ENCODE results near the gene HACD4. TPM values are rescaled to one million over a fixed set of nuclear protein-coding genes. Genes with fewer than 3 reads are reported as not detected.

The HACD4 gene
- total and polyA plus RNA-seq, 8 donors: 0.09 to 1.7 (median 0.28) TPM

- 32 to 50% methylated on average over 2 of the region's 2 CpGs for WGBS, 2 donors
- ATAC-seq (no peak), DNase-seq (no peak), FAIRE-seq (no peak)
- no peaks in the 10 kb centered on the region for H3K27me3 ChIP-seq
- no peak for TF ChIP-seq CTCF (IDR thresholded peaks at IDR 0.05)
- H3K9me3 ChIP-seq: no peaks in the 10 kb centered on the region
- H3K4me1 ChIP-seq: no peaks in the 10 kb centered on the region
- H3K4me3 ChIP-seq: no peak overlapping the region
- no peak overlapping the region for H3K27ac ChIP-seq
- no peaks in the 10 kb centered on the region for H3K36me3 ChIP-seq
- intact Hi-C loops (cut with DNase I): no loop called here
Measured at GRCh38 chr9:21053851-21054250, 22.4 kb upstream of the HACD4 start.

- FAIRE-seq (no peak), DNase-seq (no peak), ATAC-seq (no peak)
- H3K9me3 ChIP-seq: no peaks in the 10 kb centered on the region
- H3K27me3 ChIP-seq: no peaks in the 10 kb centered on the region
- no peak overlapping the region for H3K27ac ChIP-seq
- no peak for TF ChIP-seq CTCF (IDR thresholded peaks at IDR 0.05)
- no peaks in the 10 kb centered on the region for H3K36me3 ChIP-seq
- 74 to 77% methylated on average over 2 of the region's 2 CpGs for WGBS, 2 donors
- H3K4me3 ChIP-seq: no peak overlapping the region
- intact Hi-C loops (cut with DNase I): no loop called here
- no peaks in the 10 kb centered on the region for H3K4me1 ChIP-seq
Measured at GRCh38 chr9:21047281-21047691, 15.8 kb upstream of the HACD4 start.

GRCh38 chr9:21043841-21044240 is 12.4 kb upstream of the HACD4 start:
- H3K4me1 ChIP-seq: no peaks in the 10 kb centered on the region
- H3K36me3 ChIP-seq: no peaks in the 10 kb centered on the region
- TF ChIP-seq CTCF (IDR thresholded peaks at IDR 0.05): no peak
- FAIRE-seq (no peak), DNase-seq (no peak), ATAC-seq (no peak)
- H3K9me3 ChIP-seq: no peaks in the 10 kb centered on the region
- no peak overlapping the region for H3K27ac ChIP-seq
- 62 to 69% methylated on average over 3 of the region's 3 CpGs for WGBS, 2 donors
- intact Hi-C loops (cut with DNase I): no loop called here
- no peaks in the 10 kb centered on the region for H3K27me3 ChIP-seq
- H3K4me3 ChIP-seq: no peak overlapping the region

- ATAC-seq: no peak
- Histone ChIP-seq H3K4me3 (no peak overlapping the region), H3K9me3 (no peaks in the 10 kb centered on the region), H3K27me3 (no peaks in the 10 kb centered on the region), H3K27ac (no peak overlapping the region), H3K36me3 (no peaks in the 10 kb centered on the region), H3K4me1 (no peaks in the 10 kb centered on the region)
- FAIRE-seq: no peak
- no peak for TF ChIP-seq CTCF (IDR thresholded peaks at IDR 0.05)
- no peak for DNase-seq
- intact Hi-C loops (cut with DNase I): no loop called here
- WGBS, 2 donors: 79 to 85% methylated on average over 4 of the region's 4 CpGs
Measured at GRCh38 chr9:21042466-21042865, 11.0 kb upstream of the HACD4 start.

GRCh38 chr9:21039302-21039701 is 7.9 kb upstream of the HACD4 start:
- no peak for FAIRE-seq

More at GRCh38 chr9:21039302-21039701, 7.9 kb upstream of the HACD4 start:
- H3K4me1 ChIP-seq: no peaks in the 10 kb centered on the region
- 92 to 93% methylated on average over 1 of the region's 1 CpG for WGBS, 2 donors
- DNase-seq: no peak
- no peak overlapping the region for H3K4me3 ChIP-seq
- no peaks in the 10 kb centered on the region for H3K27me3 ChIP-seq
- H3K36me3 ChIP-seq: no peaks in the 10 kb centered on the region
- no peak for TF ChIP-seq CTCF (IDR thresholded peaks at IDR 0.05)
- intact Hi-C loops (cut with DNase I): no loop called here
- ATAC-seq: no peak
- H3K27ac ChIP-seq: no peak overlapping the region
- H3K9me3 ChIP-seq: no peaks in the 10 kb centered on the region
